GM21619 (cell line): ENCODE measurements around the gene PDILT.

Source experiments
- ATAC-seq: cut with Tn5 transposase; IDR thresholded peaks from one replicate; pipeline ENCODE4 v1.9.1; 2021; ENCODE audit not compliant: unreplicated experiment

The PDILT gene

GRCh38 chr16:20402651-20403050, 1.9 kb downstream of the PDILT start:
- no peak for ATAC-seq

- no peak for ATAC-seq
These were observed 3.0 kb downstream of the PDILT start for GRCh38 chr16:20401475-20402016.

- ATAC-seq = no peak
These were observed 3.5 kb downstream of the PDILT start for GRCh38 chr16:20401066-20401465.

- ATAC-seq = no peak
These were observed 5.4 kb downstream of the PDILT start for GRCh38 chr16:20399185-20399584.

- no peak for ATAC-seq
These were observed 5.9 kb downstream of the PDILT start for GRCh38 chr16:20398603-20399002.

- no peak for ATAC-seq
These were observed 7.0 kb downstream of the PDILT start for GRCh38 chr16:20397468-20398074.

GRCh38 chr16:20396846-20397467, 7.6 kb downstream of the PDILT start:
- no peak for ATAC-seq

- no peak for ATAC-seq
These were observed 8.6 kb downstream of the PDILT start for GRCh38 chr16:20395946-20396345.

GRCh38 chr16:20393801-20394577, 10.5 kb downstream of the PDILT start:
- no peak for ATAC-seq

- ATAC-seq = no peak
These were observed 13.5 kb downstream of the PDILT start for GRCh38 chr16:20391045-20391444.

- no peak for ATAC-seq
These were observed 15.7 kb downstream of the PDILT start for GRCh38 chr16:20388854-20389253.

GRCh38 chr16:20387978-20388377, 16.6 kb downstream of the PDILT start:
- ATAC-seq = no peak

GRCh38 chr16:20385844-20386832, 18.4 kb downstream of the PDILT start:
- ATAC-seq = no peak

GRCh38 chr16:20383106-20384029, 21.2 kb downstream of the PDILT start:
- ATAC-seq = no peak

GRCh38 chr16:20382202-20382948, 22.2 kb downstream of the PDILT start:
- no peak for ATAC-seq

GRCh38 chr16:20380782-20381181, 23.8 kb downstream of the PDILT start:
- no peak for ATAC-seq

- ATAC-seq = no peak
These were observed 27.4 kb downstream of the PDILT start for GRCh38 chr16:20377181-20377580.

- ATAC-seq = no peak
These were observed 31.8 kb downstream of the PDILT start for GRCh38 chr16:20372701-20373100.

GRCh38 chr16:20369452-20370054, 35.0 kb downstream of the PDILT start:
- ATAC-seq = no peak
